Pancreas (tissue), 10 donors: Measurements from ENCODE around the gene PTPRG. TPM values are rescaled to one million over a fixed set of nuclear protein-coding genes. Genes with fewer than 3 reads are reported as not detected.

ENCODE experiments used
- ATAC-seq, 4 donors: fragments of 200-7000 bp; cut with Tn5 transposase; one replicate each; pipeline versions ENCODE4 v1.8.0 to v1.9.1; 2020; ENCODE audit warnings: mild to moderate bottlenecking in 4 of 4, moderate library complexity in 4 of 4
- DNase-seq, 6 donors: peaks; one replicate each; pipeline ENCODE4 v3.0.0-alpha.2; 2020
- FAIRE-seq: peaks from 2 replicates; lab custom pipeline; 2012; peaks lifted over from hg19 to GRCh38; lab: Jason Lieb, UNC
- H3K27ac ChIP-seq, 4 donors: fragments of 200-600 bp; sonication (generic); 1 replicate in 3 of 4; 2 replicates in 1 of 4; pipeline versions ENCODE4 v1.5.0 to v1.8.0; 2020
- H3K27me3 ChIP-seq, 4 donors: fragments of 200-600 bp; one replicate each; pipeline ENCODE4 v1.8.0; 2021
- H3K36me3 ChIP-seq, 3 donors: fragments of 200-600 bp; sonication (generic) in 1 of 3; one replicate each; pipeline versions ENCODE4 v1.5.0 to v1.8.0; 2020 to 2021
- H3K4me1 ChIP-seq, 3 donors: fragments of 200-600 bp; one replicate each; pipeline ENCODE4 v1.8.0; 2021
- H3K4me3 ChIP-seq, 4 donors: fragments of 200-600 bp; sonication (generic) in 2 of 4; one replicate each; pipeline versions ENCODE4 v1.5.0 to v1.8.0; 2020 to 2021
- H3K9me3 ChIP-seq, 4 donors: fragments of 200-600 bp; one replicate each; pipeline ENCODE4 v1.8.0; 2021
- WGBS, 2 donors: extraction: QIAGEN DNeasy Blood & Tissue Kit; methylation state at CpG; one replicate each; pipeline ENCODE4 v1.1.7; 2013; 5-methylcytosine and 5-hydroxymethylcytosine counted together
- intact Hi-C, 3 donors: fragments of 100-400 bp; cut with DNase I; formaldehyde crosslinking; loops; one replicate each; pipeline versions ENCODE4 v1.11.1 to v1.14.2; 2022
- polyA plus RNA-seq, 2 donors: library from polyadenylated mRNA; stranded (reverse); fragments of 200-250 nt; gene quantifications; one replicate each; pipeline ENCODE4 v1.2.3, GENCODE V29; 2013
- total RNA-seq, 6 donors: library from RNA; stranded (reverse); fragmentation: NEBNext Ultra II Directional in 4 of 6; extraction: Animal tissue kit (Norgen Biotek cat#: 25700) in 4 of 6; gene quantifications; one replicate each; pipeline versions ENCODE4 v1.2.1 to v1.2.4, GENCODE V29; 2021 to 2023
- TF ChIP-seq, protein P1 (sequence below), 4 donors: fragments of 200-600 bp; sonication (generic) in 3 of 4; IDR thresholded peaks; one replicate each; pipeline versions ENCODE4 v1.5.0 to v1.8.0; 2021; ENCODE audit warnings: antibody characterized with exemption in 4 of 4
- donor health status: healthy with polysubstance abuse.
- donor health status: DM: no; HTN: no; CAD: no; lungs with moderate emphysema.
- donor health status: DM: no; HTN: no; CAD: no.
- donor health status: control.
- donor health status: control.
- donor health status: Bipolar disorder and iron deficiency.
- donor health status: DM: yes; HTN: yes; CAD: no.
- donor health status: DM: no; HTN: no; CAD: no.
- donor health status: DM: no; HTN: no; CAD: no.
- donor health status: DM: yes; HTN: yes; CAD: no.

Gene PTPRG
- total and polyA plus RNA-seq, 8 donors, result 2.8 to 20.5 (median 9.5) TPM

DNA sequence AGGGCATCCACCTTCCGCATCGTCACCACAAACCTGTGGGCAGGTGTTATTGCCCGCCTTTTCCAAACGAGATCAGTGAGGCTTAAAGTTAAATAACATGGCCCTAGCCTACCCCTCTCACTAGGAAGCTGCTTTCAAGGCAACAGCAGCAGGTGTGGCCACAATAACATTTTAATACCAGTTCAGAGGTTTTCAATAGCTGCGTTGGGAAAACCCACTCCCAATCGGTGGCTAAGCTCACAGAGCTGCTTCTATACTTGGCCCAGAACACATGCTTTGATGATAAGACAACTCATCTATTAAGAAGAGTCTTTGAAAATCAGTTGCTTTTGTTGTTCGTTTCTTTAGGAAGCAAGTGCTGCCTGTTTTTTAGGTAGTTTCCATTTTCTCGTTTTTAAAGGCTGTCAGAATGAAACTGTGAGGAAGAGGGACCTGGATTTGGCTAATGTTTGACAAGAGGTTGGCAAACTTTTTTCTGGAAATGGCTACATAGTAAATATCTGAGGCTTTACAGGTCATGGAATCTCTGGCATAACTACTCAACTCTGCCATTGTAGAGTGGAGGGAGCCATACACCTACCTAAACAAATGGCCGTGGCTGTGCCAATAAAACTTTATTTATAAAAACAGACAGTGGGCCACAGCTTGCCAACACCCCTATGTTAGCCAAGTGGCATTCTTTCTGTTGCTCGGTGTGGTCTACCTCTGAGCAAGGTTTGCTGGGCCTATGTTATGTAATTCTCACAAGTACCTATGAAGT lies 632.4 kb downstream of the PTPRG start:
- TF ChIP-seq, protein P1, sequence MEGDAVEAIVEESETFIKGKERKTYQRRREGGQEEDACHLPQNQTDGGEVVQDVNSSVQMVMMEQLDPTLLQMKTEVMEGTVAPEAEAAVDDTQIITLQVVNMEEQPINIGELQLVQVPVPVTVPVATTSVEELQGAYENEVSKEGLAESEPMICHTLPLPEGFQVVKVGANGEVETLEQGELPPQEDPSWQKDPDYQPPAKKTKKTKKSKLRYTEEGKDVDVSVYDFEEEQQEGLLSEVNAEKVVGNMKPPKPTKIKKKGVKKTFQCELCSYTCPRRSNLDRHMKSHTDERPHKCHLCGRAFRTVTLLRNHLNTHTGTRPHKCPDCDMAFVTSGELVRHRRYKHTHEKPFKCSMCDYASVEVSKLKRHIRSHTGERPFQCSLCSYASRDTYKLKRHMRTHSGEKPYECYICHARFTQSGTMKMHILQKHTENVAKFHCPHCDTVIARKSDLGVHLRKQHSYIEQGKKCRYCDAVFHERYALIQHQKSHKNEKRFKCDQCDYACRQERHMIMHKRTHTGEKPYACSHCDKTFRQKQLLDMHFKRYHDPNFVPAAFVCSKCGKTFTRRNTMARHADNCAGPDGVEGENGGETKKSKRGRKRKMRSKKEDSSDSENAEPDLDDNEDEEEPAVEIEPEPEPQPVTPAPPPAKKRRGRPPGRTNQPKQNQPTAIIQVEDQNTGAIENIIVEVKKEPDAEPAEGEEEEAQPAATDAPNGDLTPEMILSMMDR (IDR thresholded peaks at IDR 0.05), result no peak
- H3K4me3 ChIP-seq, result no peak overlapping the region
- no peak for FAIRE-seq
- no peaks in the 10 kb centered on the region for H3K27me3 ChIP-seq
- no peaks in the 10 kb centered on the region for H3K36me3 ChIP-seq
- WGBS, 2 donors, result 85 to 87% methylated on average over 10 of the region's 10 CpGs
- H3K9me3 ChIP-seq, result no peaks in the 10 kb centered on the region
- DNase-seq, result no peak
- ATAC-seq, result no peak
- H3K27ac ChIP-seq, result no peak overlapping the region
- H3K4me1 ChIP-seq, result no peaks in the 10 kb centered on the region
- intact Hi-C loops, result no loop called here

GRCh38 chr3:62197350-62198012 lies 636.1 kb downstream of the PTPRG start:
- H3K36me3 ChIP-seq, result no peaks in the 10 kb centered on the region
- no peak for ATAC-seq
- no peak overlapping the region for H3K4me3 ChIP-seq
- H3K27ac ChIP-seq, result no peak overlapping the region
- no peak for FAIRE-seq
- TF ChIP-seq, protein P1 (IDR thresholded peaks at IDR 0.05), result no peak
- no peaks in the 10 kb centered on the region for H3K9me3 ChIP-seq
- intact Hi-C loops, result no loop called here
- 81 to 85% methylated on average over 5 of the region's 5 CpGs for WGBS, 2 donors
- H3K27me3 ChIP-seq, result no peaks in the 10 kb centered on the region
- no peak for DNase-seq
- H3K4me1 ChIP-seq, result no peaks in the 10 kb centered on the region

DNA sequence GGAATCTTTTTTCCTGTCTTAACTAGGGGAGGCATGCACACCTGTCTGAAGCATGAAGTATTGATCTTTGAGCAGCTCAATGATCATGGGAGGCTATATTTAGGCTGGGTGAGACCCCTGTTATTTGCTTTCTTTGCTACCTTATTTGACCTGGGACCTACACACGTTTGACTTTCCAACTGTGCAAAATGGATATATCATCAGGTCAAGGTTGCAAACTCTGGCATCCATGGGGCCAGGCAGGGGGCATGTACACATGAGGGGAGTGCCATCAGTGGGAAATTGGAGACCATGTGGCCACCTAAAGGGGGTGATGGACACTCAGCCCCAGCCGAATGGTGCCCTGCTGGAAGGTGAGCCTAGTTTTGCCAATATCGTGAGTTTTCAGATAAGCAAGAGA lies 637.8 kb downstream of the PTPRG start:
- DNase-seq (no peak), FAIRE-seq (no peak), ATAC-seq (no peak)
- Histone ChIP-seq H3K9me3 (no peaks in the 10 kb centered on the region), H3K36me3 (no peaks in the 10 kb centered on the region), H3K27me3 (no peaks in the 10 kb centered on the region), H3K4me3 (no peak overlapping the region), H3K27ac (no peak overlapping the region), H3K4me1 (no peaks in the 10 kb centered on the region)
- intact Hi-C loops, result no loop called here
- TF ChIP-seq, protein P1 (IDR thresholded peaks at IDR 0.05), result no peak
- 49 to 53% methylated on average over 3 of the region's 3 CpGs for WGBS, 2 donors

DNA sequence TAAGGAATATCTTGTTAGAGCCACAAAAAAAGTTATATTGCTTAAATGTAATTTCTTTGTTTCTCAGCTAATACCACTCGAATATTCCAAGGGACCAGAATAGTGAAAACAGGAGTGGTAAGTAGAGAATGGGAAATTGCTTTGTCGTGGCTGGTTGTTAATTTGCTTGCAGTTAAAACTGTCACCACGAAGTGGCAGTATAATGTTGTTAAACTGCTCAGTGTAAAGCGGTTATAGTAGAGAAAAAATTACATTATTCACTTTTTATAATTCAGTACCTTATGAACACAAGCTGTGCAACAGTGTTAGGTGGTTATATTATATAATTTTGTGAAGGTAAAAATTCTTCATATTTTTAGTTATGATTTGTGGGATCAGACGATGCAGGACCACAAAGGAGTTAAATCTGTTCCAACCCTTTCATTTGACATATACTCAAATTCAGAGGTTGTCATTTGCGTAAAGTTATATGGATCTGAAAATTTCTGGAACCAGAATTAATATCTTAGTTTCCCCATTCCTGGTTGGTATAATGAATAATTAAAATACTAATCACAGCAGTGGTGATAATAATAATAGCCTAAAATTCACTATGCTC lies 640.2 kb downstream of the PTPRG start:
- H3K4me1 ChIP-seq, result no peaks in the 10 kb centered on the region
- intact Hi-C loops, result no loop called here
- WGBS, 2 donors, result 33 to 40% methylated on average over 6 of the region's 6 CpGs
- DNase-seq (no peak), FAIRE-seq (peak; percentile 91), ATAC-seq (peak in 3 of 4 donors; percentile 61 to 65 (median 64))
- H3K36me3 ChIP-seq, result no peaks in the 10 kb centered on the region
- H3K4me3 ChIP-seq, result no peak overlapping the region
- TF ChIP-seq, protein P1 (IDR thresholded peaks at IDR 0.05), result peak in 3 of 4 donors; percentile 30 to 34 (median 32)
- no peaks in the 10 kb centered on the region for H3K9me3 ChIP-seq
- no peak overlapping the region for H3K27ac ChIP-seq
- no peaks in the 10 kb centered on the region for H3K27me3 ChIP-seq
